NCI-H1930 (cell line): ENCODE measurements around the gene THAP11.

ENCODE experiments used
- DNase-seq, 2 experiments: peaks; one replicate each; lab custom pipeline; 2025; lab: John Stamatoyannopoulos, UW

Gene THAP11

GRCh38 chr16:67883872-67884261, 41.7 kb downstream of the THAP11 start:
- DNase-seq, result no peak

- DNase-seq, result no peak
These were observed 42.6 kb downstream of the THAP11 start, which contains the start of gene NRN1L for GRCh38 chr16:67884684-67885083. NRN1L (plus strand) TSS chr16:67884885; CDS start chr16:67884904, 19 bp downstream.

- DNase-seq, result no peak
These were observed 43.4 kb downstream of the THAP11 start for GRCh38 chr16:67885545-67885944.

- no peak for DNase-seq
These were observed 43.9 kb downstream of the THAP11 start for GRCh38 chr16:67885976-67886375.

GRCh38 chr16:67886387-67886786, 44.3 kb downstream of the THAP11 start:
- no peak for DNase-seq

- no peak for DNase-seq
These were observed 46.2 kb downstream of the THAP11 start for GRCh38 chr16:67888331-67888730.

GRCh38 chr16:67892375-67892774, 50.3 kb downstream of the THAP11 start:
- no peak for DNase-seq

- DNase-seq, result peak; percentile 83 to 89
These were observed 51.0 kb downstream of the THAP11 start, which contains the start of gene PSKH1 for GRCh38 chr16:67892899-67893742. PSKH1 (plus strand) TSS chr16:67893254; CDS start chr16:67908750, 15,496 bp downstream.
